ENCODE data around the gene KSR1. TPM values are rescaled to one million over a fixed set of nuclear protein-coding genes. Genes with fewer than 3 reads are reported as not detected.

KSR1 gene
- total RNA-seq, 4 donors from 2014 or later: 26.6 to 64.4 (median 42.2) TPM

DNA sequence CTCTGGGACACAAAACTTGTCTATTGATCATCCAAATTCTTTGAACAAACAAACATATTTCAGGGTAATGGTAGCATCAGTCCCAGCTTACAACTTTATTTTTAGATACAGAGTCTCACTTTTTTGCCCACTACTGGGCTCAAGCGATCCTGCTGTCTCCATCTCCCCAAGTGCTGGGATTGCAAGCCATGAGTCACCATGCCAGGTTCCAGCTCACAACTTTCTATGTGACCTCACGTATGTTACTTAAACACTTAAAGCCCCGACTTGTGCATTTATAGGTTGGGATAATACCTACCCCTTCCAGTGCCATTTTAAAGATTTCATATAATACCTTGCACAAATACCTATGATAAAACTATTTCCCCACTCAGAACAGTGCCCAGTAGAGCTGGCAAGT lies 42.0 kb upstream of the KSR1 start:
- no peaks in the 10 kb centered on the region for H3K27me3 ChIP-seq
- no peaks in the 10 kb centered on the region for H3K36me3 ChIP-seq
- DNase-seq: no peak
- H3K4me3 ChIP-seq: no peak overlapping the region
- H3K9me3 ChIP-seq: no peaks in the 10 kb centered on the region
- TF ChIP-seq POLR2A (IDR thresholded peaks at IDR 0.05): no peak
- TF ChIP-seq, protein P1, sequence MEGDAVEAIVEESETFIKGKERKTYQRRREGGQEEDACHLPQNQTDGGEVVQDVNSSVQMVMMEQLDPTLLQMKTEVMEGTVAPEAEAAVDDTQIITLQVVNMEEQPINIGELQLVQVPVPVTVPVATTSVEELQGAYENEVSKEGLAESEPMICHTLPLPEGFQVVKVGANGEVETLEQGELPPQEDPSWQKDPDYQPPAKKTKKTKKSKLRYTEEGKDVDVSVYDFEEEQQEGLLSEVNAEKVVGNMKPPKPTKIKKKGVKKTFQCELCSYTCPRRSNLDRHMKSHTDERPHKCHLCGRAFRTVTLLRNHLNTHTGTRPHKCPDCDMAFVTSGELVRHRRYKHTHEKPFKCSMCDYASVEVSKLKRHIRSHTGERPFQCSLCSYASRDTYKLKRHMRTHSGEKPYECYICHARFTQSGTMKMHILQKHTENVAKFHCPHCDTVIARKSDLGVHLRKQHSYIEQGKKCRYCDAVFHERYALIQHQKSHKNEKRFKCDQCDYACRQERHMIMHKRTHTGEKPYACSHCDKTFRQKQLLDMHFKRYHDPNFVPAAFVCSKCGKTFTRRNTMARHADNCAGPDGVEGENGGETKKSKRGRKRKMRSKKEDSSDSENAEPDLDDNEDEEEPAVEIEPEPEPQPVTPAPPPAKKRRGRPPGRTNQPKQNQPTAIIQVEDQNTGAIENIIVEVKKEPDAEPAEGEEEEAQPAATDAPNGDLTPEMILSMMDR (IDR thresholded peaks at IDR 0.05): no peak
- H3K4me1 ChIP-seq: no peaks in the 10 kb centered on the region
- H3K27ac ChIP-seq: no peak overlapping the region

DNA sequence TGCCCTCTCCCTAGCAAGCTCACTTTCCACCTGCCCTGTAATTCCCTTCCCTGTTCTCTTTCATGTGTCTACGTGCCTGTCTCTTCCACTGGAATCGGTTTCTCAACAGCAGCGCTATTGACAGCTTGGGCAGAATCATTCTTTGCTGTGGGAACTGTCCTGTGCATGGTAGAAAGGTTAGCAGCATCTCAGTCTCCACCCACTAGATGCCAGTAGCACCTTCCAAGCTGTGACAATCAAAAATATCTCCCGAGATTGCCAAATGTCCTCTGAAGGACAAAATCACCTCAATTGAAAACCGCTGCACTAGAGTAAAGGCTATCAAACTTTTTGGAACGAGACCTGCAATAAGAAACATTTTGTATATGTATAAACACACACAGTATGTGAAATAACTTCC lies 41.6 kb upstream of the KSR1 start:
- DNase-seq: no peak
- Histone ChIP-seq H3K36me3 (no peaks in the 10 kb centered on the region), H3K27me3 (no peaks in the 10 kb centered on the region), H3K4me3 (no peak overlapping the region), H3K9me3 (no peaks in the 10 kb centered on the region), H3K4me1 (no peaks in the 10 kb centered on the region), H3K27ac (no peak overlapping the region)
- TF ChIP-seq, protein P1 (IDR thresholded peaks at IDR 0.05): no peak

DNA sequence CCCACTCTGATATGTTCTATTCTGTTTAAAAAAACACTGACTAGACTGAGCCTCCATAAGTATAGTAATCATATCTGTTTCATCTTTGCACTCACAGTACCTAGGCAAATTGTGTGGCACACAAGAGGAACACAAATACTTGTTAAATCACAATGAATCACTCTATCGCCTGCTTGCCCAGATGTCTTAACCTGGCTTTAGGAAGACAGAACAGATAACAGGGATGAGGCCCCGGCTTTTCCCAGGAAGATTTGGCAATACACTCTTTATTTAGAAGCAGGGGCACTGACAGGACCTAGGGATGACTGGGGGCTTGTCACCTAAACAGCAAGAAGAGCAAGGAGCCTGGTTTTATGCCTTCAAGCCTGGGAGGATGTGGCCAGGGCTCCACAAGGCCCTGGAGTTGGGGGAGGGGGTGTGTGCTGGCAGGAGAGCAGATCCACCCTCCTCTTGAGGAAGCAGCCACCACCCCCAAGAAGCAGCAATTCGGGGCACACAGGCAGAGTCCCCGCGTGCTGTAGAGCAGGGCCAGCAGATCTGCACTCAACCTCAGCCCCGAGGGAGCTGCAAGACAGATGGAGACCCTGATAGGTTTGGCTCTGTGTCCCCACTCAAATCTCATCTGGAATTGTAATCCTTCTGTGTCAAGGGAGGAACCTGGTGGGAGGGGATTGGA lies 41.0 kb upstream of the KSR1 start:
- TF ChIP-seq, protein P1 (IDR thresholded peaks at IDR 0.05): no peak
- TF ChIP-seq POLR2A (IDR thresholded peaks at IDR 0.05): no peak
- no peaks in the 10 kb centered on the region for H3K36me3 ChIP-seq
- no peaks in the 10 kb centered on the region for H3K27me3 ChIP-seq
- H3K4me1 ChIP-seq: no peaks in the 10 kb centered on the region
- DNase-seq: no peak
- H3K9me3 ChIP-seq: no peaks in the 10 kb centered on the region
- H3K27ac ChIP-seq: no peak overlapping the region
- H3K4me3 ChIP-seq: no peak overlapping the region

DNA sequence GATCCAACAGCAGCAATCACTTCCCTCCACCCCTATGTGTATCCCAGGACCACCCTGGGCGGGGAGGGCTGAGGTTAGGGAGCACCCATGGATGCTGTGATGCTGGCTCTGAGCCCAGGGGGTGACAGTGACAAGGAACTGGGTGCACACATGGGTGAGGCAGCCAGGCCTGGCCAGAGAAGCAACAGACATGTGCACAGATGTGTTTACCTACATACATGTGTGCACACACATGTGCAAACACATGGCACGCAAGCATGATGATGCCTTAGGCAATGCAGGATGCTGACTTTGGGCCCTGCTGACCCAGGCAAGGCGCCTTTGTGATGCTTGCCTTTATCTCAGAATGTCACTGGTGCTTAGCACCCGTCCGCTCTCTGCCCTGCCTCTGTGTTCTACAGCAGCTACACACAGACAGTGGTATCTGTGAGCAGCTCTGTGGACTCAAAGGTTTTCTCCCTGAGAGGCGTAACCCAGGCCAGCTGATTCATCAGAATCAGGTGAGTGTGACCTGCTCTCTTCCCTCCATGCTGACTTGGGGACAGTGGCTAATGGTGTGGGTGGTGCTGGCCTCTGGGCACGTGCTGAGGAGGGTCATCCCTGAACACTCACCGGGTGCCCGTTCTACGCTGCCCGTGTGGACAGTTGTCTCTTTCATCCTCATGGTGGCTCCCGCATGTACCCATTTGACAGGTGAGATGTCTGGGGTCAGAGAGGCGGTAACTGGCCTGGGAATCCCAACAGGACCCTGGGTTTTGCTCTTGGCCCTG lies 38.5 kb upstream of the KSR1 start:
- H3K27ac ChIP-seq: no peak overlapping the region
- H3K36me3 ChIP-seq: no peaks in the 10 kb centered on the region
- TF ChIP-seq POLR2A (IDR thresholded peaks at IDR 0.05): no peak
- TF ChIP-seq, protein P1 (IDR thresholded peaks at IDR 0.05): no peak
- H3K27me3 ChIP-seq: no peaks in the 10 kb centered on the region
- H3K4me1 ChIP-seq: no peaks in the 10 kb centered on the region
- no peaks in the 10 kb centered on the region for H3K9me3 ChIP-seq
- DNase-seq: no peak
- H3K4me3 ChIP-seq: no peak overlapping the region

DNA sequence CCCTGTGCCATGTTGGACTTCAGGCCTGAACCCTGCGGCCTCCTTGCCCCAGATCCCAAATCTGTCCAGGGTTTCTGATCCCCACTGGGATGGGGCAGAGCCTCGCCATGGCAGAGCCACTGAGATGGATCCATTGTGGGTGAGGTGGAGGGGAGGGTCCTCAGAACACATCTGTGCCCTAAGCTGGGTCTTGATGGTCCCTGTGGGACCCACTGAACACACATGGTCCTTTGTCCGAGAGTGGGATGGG lies 38.0 kb upstream of the KSR1 start:
- Histone ChIP-seq H3K4me3 (no peak overlapping the region), H3K36me3 (no peaks in the 10 kb centered on the region)
- TF ChIP-seq, protein P1 (IDR thresholded peaks at IDR 0.05): no peak
- TF ChIP-seq POLR2A (IDR thresholded peaks at IDR 0.05): no peak

More for the DNA sequence above, 38.0 kb upstream of the KSR1 start:
- Histone ChIP-seq H3K4me1 (no peaks in the 10 kb centered on the region), H3K27me3 (no peaks in the 10 kb centered on the region), H3K27ac (no peak overlapping the region), H3K9me3 (no peaks in the 10 kb centered on the region)
- no peak for DNase-seq

Measured in Peyer's patch (tissue), 4 donors.